Activated CD8-positive, alpha-beta memory T cell treated with anti-CD3 and anti-CD28 coated beads, Interleukin-2, amount 50 U/mL, for 48 hours (primary cell): ENCODE data around the gene PALD1.
A peak's percentile ranks its signal among the peaks of the same experiment; 100 is the strongest.

ENCODE experiments used
- DNase-seq: peaks from one replicate; pipeline ENCODE4 v3.0.0-alpha.2; 2020

Gene PALD1

GRCh38 chr10:70538195-70538520, 59.6 kb downstream of the PALD1 start:
- DNase-seq, result no peak

GRCh38 chr10:70538731-70539338, 60.3 kb downstream of the PALD1 start:
- no peak for DNase-seq

GRCh38 chr10:70539471-70539870, 60.9 kb downstream of the PALD1 start:
- DNase-seq, result no peak

GRCh38 chr10:70540089-70540788, 61.7 kb downstream of the PALD1 start:
- DNase-seq, result no peak

GRCh38 chr10:70540789-70541360, 62.3 kb downstream of the PALD1 start:
- DNase-seq, result no peak

- DNase-seq, result no peak
These were observed 63.4 kb downstream of the PALD1 start for GRCh38 chr10:70541736-70542564.

GRCh38 chr10:70542565-70542938, 64.0 kb downstream of the PALD1 start:
- DNase-seq, result no peak

GRCh38 chr10:70543911-70544310, 65.3 kb downstream of the PALD1 start:
- DNase-seq, result no peak

- DNase-seq, result no peak
These were observed 66.1 kb downstream of the PALD1 start for GRCh38 chr10:70544431-70545340.

GRCh38 chr10:70546584-70546983, 68.0 kb downstream of the PALD1 start:
- DNase-seq, result no peak

- no peak for DNase-seq
These were observed 70.9 kb downstream of the PALD1 start for GRCh38 chr10:70549351-70549961.

- peak; percentile 87 for DNase-seq
These were observed 71.4 kb downstream of the PALD1 start for GRCh38 chr10:70549962-70550458.

- DNase-seq, result no peak
These were observed 71.9 kb downstream of the PALD1 start for GRCh38 chr10:70550459-70550858.

- no peak for DNase-seq
These were observed 72.9 kb downstream of the PALD1 start for GRCh38 chr10:70551466-70551865.

GRCh38 chr10:70551971-70552422, 73.4 kb downstream of the PALD1 start:
- DNase-seq, result no peak

- no peak for DNase-seq
These were observed 74.0 kb downstream of the PALD1 start for GRCh38 chr10:70552586-70552985.

GRCh38 chr10:70555371-70555770, 76.8 kb downstream of the PALD1 start:
- no peak for DNase-seq

- DNase-seq, result no peak
These were observed 78.7 kb downstream of the PALD1 start for GRCh38 chr10:70557086-70557845.

GRCh38 chr10:70557876-70558275, 79.3 kb downstream of the PALD1 start:
- DNase-seq, result no peak

GRCh38 chr10:70558295-70558694, 79.7 kb downstream of the PALD1 start:
- DNase-seq, result no peak
